ENCODE measurements around the gene PLCG1. TPM values are rescaled to one million over a fixed set of nuclear protein-coding genes. Genes with fewer than 3 reads are reported as not detected.

Gene PLCG1
- total and polyA plus RNA-seq, 2 donors (not counting 3 experiments of a cell fraction or from before 2014, with no cell fraction given): 164 to 224 TPM

DNA sequence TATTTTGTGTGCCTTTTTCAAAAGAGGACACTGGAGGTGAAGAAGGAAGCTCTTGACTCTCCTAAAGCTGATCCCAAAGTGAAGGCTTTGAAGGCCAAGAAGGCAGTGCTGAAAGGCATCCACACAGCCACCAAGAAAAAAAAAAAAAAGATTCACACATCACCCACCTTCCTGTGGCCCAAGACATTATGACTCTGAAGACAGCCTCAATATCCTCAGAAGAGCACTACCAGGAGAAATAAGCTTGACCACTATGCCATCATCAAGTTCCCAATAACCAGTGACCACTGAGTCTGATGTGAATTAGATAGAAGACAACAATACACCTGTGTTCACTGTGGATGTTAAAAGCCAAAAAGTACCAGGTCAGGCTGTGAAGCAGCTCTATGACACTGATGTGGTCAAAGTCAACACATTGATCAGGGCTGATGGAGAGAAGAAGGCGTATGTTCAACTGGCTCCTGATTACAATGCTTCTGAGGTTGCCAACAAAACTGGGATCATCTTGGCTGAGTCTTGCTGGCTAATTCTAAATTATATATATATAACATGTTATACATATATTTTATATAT lies 59.4 kb downstream of the PLCG1 start:
- Histone ChIP-seq H3K79me2 (ENCODE audit: control insufficient read depth, insufficient read depth, low read length) (no peaks in the 10 kb centered on the region), H3K27ac (ENCODE audit: insufficient read depth, low read depth, low read length) (no peak overlapping the region), H3K4me3 (replicated peaks in 1 of 3; ENCODE audit: insufficient read depth in 1 of 3, low read depth in 1 of 3, low read length in 3 of 3) (no peak overlapping the region), H3K9me1 (replicated peaks; ENCODE audit: control insufficient read depth, extremely low read depth, insufficient read depth, low read length) (no peaks in the 10 kb centered on the region), H3K36me3 (ENCODE audit: control insufficient read depth in 2 of 2, extremely low read depth in 1 of 2, insufficient read depth in 2 of 2, low read length in 2 of 2) (no peaks in the 10 kb centered on the region), H2AFZ (ENCODE audit: low read depth, low read length) (no peak overlapping the region), H3K9ac (replicated peaks; ENCODE audit: extremely low read depth, insufficient read depth, low read length) (no peak overlapping the region), H3K27me3 (ENCODE audit: control insufficient read depth in 2 of 2, insufficient read depth in 2 of 2, low read length in 2 of 2) (no peaks in the 10 kb centered on the region), H3K4me2 (ENCODE audit: insufficient read depth, low read length) (no peak overlapping the region), H3K4me1 (ENCODE audit: control insufficient read depth, extremely low read depth, insufficient read depth, low read length) (peaks cover 18% of the 10 kb centered on the region), H4K20me1 (replicated peaks; ENCODE audit: control insufficient read depth, extremely low read depth, insufficient read depth, low read length) (no peaks in the 10 kb centered on the region), H3K9me3 (replicated peaks; ENCODE audit: control insufficient read depth, insufficient read depth, low read length) (no peaks in the 10 kb centered on the region)
- FAIRE-seq: no peak
- CTCF ChIA-PET: interaction anchor here (2.0 kb wide), 1 partner anchor 24 kb away, joined by 6 read pairs; no protein-coding TSS in a partner anchor
- POLR2A ChIA-PET: no interaction called here
- dilution Hi-C loops (cut with MboI; ENCODE audit: extremely low pct_ligation_motif_present, low sequenced_read_pairs) (no loop called here), intact Hi-C loops (cut with micrococcal nuclease) (no loop called here)
- BruUV-seq (replicated peaks): no TSS peak
- TF ChIP-seq MYC (IDR thresholded peaks at IDR 0.05; ENCODE audit: low read depth, low read length) (no peak), EZH2 (IDR thresholded peaks at IDR 0.05; ENCODE audit: borderline replicate concordance, low read depth, low read length, severe bottlenecking) (no peak), FOS (IDR thresholded peaks at IDR 0.05; ENCODE audit: borderline replicate concordance, insufficient read depth, low read length) (no peak), POLR2A (IDR thresholded peaks at IDR 0.05; ENCODE audit: low read depth, low read length) (no peak), POLR2AphosphoS5 (IDR thresholded peaks at IDR 0.05; ENCODE audit: insufficient read depth, low read depth, low read length) (no peak), JUN (IDR thresholded peaks at IDR 0.05; ENCODE audit: borderline replicate concordance, insufficient read depth, insufficient read length, low read depth) (no peak), GATA2 (IDR thresholded peaks at IDR 0.05; ENCODE audit: insufficient read depth, insufficient read length, low read depth, low read length) (no peak)
- TF ChIP-seq, protein P1, sequence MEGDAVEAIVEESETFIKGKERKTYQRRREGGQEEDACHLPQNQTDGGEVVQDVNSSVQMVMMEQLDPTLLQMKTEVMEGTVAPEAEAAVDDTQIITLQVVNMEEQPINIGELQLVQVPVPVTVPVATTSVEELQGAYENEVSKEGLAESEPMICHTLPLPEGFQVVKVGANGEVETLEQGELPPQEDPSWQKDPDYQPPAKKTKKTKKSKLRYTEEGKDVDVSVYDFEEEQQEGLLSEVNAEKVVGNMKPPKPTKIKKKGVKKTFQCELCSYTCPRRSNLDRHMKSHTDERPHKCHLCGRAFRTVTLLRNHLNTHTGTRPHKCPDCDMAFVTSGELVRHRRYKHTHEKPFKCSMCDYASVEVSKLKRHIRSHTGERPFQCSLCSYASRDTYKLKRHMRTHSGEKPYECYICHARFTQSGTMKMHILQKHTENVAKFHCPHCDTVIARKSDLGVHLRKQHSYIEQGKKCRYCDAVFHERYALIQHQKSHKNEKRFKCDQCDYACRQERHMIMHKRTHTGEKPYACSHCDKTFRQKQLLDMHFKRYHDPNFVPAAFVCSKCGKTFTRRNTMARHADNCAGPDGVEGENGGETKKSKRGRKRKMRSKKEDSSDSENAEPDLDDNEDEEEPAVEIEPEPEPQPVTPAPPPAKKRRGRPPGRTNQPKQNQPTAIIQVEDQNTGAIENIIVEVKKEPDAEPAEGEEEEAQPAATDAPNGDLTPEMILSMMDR (IDR thresholded peaks at IDR 0.05; ENCODE audit: extremely low read depth in 1 of 2, insufficient read depth in 1 of 2, low read depth in 1 of 2, low read length in 2 of 2): no peak
- TF ChIP-seq, protein P2, sequence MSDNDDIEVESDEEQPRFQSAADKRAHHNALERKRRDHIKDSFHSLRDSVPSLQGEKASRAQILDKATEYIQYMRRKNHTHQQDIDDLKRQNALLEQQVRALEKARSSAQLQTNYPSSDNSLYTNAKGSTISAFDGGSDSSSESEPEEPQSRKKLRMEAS (IDR thresholded peaks at IDR 0.05; ENCODE audit: insufficient read depth, insufficient read length): no peak
- DNase-seq (ENCODE audit: low read depth, low spot score): no peak

All from endothelial cell of umbilical vein (primary cell).